UCSD-AML1 (cell line): ENCODE measurements around the gene TEAD3.

ENCODE experiments used
- DNase-seq: peaks from one replicate; lab custom pipeline; 2025; ENCODE audit not compliant: unreplicated experiment; lab: John Stamatoyannopoulos, UW

Gene TEAD3

DNA sequence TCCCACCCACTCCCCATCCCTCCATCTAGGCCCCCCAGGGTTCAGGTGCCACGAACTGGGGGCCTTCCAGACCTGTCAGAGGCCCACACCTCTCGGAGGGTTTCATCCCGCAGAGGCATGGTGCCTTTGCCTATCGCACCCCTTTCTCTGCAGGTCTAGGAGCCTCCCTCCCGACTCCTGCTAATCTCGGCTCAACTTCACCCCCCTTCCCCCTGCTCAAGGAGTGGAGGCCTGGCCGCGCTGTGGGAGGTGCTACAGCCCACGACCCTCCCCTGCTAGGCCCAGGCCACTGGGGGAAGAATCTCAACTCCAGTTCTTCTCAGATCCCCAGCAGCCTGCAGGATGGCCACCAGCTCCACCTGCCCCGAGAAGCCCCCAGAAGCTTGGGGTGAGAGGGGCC lies 15.9 kb upstream of the TEAD3 start, which contains the start of gene TULP1:
Gene TULP1, minus strand, starts transcription at position 157 of the 400 bp plus-strand sequence. Its CDS starts 38 bp downstream, at position 119.
- no peak for DNase-seq

DNA sequence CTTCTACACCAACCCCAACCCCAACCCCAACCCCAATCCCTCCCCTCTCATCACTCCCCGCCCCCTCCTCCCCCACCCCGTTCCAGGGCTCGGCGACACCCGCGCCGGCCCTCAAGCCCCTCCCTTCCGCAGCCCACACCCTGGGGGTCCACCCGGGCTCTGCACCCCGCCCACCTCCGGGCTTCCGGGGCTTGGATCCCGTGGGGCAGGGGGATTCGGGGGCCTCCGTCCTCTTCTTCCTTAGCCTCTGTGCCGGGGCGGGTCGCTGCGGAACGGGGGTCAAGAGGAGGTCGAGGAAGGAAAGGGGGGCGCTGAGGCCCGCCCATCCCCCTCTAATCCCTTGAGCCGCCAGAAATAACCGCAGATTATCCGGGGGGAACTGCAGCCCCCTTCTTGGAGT lies 15.1 kb upstream of the TEAD3 start:
- DNase-seq: no peak

DNA sequence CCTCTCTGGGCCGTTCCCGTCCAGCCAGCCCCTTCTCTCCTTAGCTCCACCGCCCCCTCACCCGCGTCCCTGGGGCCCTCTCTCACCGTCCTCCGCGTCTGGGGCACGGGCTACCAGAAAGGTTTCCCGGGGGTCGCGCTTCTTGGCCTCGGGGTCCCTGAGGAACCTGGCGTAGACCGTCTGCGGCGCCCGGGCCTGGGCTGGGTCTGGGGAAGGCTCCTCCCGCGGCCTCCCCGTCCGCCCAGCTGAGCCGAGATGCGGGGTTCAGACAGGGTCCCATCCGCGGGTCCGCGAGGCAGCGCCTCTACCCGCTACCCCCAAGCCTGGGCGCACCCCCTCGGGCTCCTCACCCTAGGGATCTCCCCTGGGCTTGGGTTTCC lies 14.7 kb upstream of the TEAD3 start:
- DNase-seq: no peak

DNA sequence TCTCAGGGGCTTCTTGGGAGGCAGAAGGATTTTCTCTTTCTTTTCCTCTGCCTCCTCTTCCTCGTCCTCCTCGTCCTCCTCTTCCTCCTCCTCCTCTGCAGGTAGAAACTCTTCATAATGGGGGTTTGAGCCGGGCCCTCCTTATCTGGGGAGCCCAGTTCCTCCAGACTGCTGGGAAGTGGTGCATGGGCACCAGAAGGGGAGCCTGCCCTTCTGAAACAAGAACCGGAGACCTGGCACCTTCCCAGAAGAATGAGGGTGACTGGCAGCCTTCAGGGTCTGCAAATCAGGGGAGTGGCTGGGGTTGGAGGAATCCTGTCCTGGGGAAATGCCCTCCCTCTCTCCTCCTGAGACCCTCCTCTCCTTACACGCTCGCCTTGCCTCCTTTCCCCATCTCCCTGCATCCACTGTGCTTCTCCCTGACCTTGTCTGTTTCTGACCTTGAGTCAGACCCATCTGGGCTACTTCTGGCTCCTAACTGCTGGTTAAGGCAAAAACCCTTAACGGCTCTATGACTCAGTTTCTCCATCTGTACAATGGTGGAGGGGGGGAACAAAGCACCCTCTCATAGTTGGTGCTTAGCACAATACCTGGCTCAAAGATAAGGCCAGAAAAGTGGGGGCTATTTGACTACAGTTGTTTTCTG lies 14.2 kb upstream of the TEAD3 start:
- no peak for DNase-seq

DNA sequence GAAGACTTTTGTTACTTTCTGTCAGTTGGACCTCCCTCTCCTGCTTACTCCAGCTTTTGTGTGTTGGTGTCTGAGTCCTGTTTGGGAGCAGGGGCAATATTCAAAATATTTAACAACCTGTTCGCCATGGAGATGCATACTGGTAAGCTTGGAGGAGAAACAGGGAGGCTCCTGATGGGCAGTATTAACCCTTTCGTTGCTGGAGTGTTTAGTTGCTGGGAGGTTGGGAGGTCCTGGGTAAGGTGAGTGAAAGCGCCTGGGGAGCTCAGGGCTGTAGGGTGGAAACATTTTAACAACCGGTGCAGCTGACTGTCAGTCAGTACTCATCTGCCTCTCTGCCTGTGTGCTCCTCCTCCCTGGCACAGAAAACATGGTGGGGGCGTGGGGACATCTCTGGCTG lies 11.7 kb upstream of the TEAD3 start:
- DNase-seq: no peak

DNA sequence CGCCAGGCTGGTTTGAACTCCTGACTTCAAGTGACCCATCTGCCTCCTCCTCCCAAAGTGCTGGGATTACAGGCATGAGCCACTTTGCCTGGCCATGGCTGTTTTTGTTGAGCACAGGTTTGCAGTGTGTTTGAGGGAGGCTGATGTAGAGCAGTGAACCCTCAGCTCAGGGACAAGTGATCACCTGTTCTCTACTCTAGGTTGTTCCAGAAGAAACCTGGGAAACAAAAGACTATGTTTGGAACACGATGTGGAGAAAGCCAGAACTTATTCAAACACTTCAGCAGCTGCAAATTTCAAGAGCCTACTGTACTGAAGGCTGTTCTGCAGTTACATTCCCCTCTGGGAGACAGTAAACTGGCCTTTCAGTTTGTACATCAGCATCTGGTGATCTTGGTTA lies 11.1 kb upstream of the TEAD3 start:
- no peak for DNase-seq

DNA sequence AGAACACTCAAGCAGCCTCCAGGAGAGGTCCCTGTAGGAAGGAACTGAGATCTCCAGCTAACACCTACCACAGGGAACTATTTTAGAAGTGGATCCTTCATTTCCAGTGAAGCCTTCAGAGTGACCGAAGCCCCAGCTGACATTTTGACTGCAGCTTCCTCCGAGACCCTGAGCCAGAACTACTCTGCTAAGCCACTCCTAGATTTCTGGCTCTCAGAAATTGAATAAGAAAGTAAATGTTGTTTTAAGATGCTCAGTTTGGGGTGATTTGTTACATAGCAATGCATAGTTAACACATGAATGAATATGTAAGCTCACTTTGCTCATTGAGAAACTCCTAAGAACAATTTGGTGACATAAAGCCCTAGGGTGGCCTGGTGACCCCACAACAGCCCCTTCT lies 10.3 kb upstream of the TEAD3 start:
- no peak for DNase-seq

DNA sequence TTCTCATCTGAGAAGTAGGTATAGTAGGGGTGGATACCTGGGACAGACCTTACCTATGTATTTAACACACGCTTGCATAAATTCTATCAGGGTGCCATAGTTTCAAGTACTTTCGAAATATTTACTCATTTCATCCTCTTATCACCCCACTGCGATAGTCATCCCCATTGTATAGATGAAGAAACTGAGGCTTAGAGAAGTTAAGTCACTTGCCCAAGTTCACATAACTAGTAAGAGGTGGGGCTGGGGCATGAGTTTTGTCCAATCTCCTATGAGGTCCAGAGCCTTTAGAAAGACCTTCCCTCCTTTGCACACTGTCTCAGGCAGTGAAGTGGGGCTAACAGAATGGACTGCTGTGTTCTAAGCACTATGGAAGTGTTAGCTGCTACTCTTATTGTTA lies 9.7 kb upstream of the TEAD3 start:
- DNase-seq: no peak

DNA sequence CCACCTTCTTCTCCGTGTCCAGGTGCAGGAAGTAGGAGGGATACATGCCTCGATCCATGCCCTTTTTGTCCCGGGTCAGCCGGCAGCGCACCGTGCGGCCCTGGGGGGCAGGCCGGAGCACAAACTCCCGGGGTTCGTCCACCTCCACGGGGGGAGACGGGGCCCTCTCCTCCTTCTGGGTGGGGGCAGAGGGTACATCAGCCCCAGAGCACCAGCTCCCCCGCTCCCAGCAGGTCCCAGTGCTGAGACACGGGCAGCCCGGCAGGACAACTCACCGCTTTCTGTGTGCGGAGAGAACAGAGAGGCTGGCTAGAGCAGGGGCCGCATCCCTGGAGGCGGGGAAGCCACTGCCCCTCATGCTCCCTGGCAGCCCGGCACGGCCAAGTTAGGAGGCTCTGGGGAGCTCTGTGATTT lies 9.1 kb upstream of the TEAD3 start:
- no peak for DNase-seq

DNA sequence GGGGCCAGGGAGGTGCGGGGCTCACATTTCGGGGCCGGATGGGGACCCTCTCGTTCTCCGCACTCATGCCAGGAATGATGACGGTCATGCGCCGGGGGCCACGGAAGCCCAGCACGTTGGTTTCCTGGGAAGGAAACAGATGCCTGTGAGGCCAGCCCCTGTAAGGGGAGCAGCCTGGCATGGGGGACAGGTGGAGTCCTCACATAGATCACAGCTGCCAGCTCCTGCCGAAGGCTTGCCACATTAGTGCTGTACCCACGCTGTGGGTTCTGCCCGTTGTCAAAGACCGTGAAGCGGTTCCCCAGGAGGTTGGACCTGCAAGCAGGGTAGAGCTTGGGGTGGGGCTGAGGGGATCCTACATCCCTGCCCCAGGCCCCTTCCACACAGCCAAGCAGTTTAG lies 6.7 kb upstream of the TEAD3 start:
- DNase-seq: no peak

DNA sequence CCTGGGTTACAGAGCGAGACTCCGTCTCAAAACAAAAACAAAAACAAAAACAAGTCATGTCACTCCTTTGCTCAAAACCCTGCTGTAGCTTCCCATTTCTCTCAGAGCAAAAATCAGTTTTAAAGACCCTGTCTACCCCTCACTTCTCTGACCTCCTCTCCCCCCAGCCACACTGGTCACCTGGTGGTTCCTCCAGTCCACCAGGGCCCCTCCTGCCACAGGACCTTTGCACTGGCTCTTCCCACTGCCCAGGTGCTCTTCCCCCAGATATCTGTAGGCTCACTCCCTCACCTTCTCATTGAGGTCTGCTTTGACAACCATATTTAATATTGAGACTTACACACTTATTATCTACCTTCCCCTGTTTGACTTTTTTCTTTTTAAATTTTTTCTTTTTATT lies 4.9 kb upstream of the TEAD3 start:
- DNase-seq: no peak

DNA sequence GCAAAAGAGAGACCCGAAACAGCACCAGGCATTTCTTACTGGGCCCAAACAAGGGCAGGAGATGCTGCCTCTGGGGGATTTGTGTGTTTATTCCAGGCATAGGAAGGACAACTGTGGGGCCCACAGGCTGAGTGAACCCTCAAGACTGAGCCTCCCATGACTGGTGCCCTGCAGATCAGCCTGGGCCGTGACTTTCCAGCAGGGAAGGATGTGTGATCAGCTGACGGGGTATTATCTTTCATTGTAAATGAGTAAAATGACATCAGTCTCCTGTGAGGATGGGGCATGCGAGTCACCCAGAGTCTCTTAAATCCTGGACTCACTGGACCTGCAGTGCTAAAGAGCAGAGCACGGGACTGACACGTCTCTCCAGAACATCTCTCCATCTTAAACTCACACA lies 3.9 kb upstream of the TEAD3 start:
- DNase-seq: no peak

DNA sequence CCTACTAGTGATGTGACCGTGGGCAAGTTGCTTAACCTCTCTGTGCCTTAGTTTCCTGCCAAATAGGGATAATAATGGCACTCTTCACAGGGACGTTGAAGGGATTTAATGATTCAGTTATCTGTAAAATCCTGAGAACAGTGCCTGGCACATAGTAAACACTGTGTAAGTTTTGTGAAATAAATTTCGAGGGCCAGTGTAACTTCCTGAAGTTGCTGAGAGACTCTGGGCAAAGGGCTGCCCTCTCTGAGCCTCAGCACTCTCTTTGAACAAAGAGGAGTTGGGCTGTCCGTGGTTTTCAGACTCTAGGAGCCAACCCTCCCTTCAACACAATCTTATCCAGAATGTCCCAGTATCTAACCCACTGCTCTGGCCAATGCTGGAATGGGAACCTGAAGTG lies 2.5 kb upstream of the TEAD3 start:
- no peak for DNase-seq

DNA sequence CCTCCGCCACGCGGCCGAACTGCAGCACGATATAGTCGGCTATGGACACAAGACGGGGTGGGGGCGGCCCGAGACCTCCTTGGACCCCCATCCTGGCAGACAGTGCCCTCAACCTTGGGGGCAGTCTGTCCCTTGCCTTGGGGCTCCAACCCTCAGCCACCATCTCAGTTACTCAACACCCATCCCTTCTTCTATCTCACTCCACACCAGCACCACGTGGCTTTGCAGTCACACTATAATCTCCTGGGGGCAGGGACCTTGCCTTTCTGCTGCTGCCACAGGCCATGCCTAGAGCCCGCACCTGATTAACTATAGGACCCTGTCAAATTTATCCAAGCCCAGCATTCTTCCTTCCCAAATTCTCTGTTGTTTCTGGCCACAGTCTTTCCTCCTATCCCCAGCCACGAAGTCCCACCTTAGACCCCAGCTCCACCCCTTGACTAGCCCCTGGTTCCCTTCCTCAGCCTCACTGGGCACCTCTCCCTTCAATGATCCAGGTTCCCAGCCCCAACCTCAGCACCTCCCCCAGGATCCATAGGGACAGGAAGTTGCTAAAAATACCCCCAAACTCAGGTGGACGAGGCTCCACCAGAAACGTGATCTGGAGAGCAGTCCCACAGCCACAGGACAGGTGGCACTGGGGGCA lies 1.7 kb upstream of the TEAD3 start:
- no peak for DNase-seq

DNA sequence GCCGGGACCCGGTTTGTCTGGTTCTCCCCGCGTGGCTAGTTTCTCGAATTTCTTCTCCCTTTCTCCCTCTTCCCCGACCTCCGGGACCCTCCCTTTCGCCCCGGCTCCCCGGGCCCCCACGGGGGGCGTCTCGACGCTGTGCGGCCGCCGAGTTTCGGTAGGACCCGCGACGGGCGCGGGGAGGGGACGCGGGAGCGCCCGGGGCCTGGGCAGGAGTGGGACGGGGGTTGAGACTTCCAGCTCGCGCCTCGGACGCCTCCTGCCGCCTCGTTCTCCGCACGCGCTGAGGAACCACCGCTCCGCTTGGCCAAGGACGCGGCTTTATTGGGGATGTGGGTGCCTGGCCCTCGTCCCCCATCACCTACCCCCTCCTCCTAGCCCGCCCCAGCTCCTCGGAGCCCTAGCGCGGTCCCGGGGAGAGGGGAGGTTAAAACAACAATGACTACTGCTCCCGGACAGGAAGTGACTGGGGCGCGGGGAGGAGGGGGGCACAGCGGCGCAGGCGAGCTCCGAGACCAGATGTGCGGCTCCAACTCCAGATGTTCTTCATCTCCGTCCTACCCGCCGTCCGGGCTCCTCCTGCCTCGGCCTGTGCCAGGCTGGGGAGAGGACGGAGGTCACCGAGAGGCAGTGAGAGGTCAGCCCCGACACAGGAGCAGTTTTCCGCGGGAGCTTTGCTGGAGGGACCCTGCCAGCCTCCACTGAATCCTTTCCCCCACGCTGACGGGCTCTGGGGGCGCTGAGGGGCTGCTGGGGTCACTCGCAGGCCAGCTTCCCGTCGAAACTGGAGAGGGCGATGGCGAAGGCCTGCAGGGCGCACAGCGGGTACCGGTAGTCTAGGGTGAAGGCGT lies 917 bp upstream of the TEAD3 start:
- peak; percentile 45 for DNase-seq

DNA sequence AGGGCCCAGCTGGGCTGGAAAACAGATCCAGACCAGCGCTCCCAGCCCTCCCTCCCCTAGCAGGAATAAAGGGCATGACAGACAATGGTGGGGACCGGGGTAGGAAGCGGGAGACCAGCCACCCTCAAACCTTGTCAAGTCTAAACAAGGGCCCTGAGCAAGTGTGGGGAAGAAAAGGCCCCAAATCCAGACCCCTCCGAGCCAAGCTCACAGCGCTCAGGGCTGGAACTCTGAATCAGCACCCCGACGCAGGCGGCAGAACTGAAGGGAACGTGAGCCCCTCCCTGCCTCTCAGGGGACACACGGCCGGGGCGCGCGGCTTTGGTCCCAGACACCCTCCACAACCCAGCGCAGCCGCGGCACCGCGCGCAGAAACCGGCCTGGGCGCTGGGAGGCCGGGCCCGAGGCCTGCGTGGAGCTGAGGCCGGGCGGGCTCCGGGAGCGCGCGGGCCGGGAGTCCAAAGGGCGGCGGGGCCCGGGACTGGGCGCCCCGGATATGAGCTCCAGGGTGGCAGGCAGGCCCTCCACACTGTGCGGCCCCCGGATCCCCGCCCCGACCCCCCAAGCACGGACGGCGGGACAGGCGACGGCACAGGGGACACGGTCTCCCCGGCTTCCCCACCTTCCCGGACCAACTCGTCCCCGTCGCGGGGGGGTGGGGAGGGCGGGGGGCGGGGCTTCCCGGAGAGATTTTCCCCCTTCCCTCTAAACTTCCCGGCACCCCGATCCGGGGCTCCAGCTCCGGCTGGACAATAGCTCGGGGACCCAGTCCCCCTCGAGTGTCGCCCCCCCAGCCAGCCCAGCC lies 641 bp downstream of the TEAD3 start:
- no peak for DNase-seq

DNA sequence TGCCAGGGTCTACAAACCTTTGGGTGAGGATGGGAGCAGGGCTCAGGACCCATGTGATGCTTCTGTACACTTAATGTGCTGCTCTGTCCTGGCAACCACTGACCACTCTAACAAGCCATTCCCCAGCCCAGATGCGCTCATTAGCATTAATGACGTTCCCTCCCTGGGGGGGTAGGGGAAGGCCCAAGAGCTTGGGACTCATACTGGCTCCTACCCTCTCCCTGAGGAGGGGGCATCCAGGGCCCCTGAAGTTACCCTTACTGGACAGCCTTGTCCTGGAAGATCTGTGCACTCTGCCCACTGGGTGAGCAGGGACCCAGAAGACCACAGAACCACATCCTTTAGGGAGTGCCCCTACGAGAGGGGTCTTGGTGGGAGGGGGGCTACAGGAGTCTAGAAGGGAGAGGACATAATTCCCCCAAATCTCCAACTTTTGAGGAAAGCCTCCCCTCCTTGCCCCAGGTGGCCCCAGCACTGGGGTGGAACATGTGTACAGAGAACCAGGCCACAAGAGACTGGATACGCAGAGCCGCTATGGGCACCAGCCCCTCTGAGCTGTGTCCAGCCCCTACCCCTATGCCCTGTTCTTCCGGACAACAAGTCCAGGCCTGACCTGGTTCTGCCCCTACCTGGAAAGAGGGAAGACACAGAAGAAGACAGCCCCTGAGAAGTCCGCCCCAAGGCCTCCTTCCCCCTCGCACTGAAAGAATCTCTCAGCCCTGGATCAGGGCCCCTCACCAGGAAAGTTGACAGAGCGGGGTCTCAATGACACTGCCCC lies 1.4 kb downstream of the TEAD3 start:
- no peak for DNase-seq

DNA sequence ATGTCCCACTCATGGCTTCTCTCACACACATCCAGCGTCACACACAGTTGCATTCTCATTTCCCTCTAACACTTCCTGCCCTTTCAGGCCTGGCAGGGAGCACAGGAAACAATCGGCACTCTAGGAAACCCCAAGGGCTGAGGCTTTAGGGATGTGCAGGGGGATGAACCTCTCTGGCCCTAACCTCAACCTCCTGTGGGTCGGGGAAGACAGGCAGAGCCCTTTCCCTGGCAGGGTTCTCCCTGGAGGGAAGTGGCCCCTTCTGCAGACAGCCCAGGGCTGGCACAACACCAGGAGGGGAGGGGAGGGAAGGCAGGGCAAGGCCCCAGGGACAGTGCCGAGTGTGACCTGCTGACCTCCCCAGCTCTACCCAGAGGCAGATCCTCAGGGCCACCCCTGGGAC lies 2.7 kb downstream of the TEAD3 start:
- DNase-seq: peak; percentile 69

DNA sequence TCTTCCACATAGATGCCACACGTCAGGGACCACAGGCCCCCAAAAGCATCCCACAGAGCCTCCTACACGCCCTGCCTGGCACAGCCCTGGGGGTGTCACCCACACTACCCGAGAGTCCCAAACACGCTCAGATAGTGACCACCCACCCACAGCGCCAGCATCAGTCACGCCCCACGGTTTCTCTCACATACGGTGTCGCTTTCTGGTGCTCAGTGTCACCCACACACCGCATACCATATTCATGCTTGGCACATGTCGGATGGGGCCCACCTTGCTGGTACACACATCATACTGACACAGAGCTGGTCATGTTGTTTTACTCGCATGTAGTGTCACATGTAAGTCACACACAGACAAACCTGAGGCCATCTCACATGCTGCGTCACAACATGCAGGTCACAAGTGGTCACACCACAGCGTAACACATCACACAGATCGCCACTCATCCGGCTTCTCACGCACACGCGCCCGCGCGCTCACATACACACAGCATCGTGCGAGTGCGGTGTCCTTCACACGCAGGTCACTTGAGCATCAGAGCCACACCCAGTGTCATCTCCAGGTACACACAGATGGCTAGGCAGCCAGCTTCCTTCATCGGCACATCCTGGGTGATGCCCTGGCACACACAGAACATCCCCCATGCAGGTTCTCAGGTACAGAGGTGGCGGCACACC lies 3.4 kb downstream of the TEAD3 start:
- DNase-seq: no peak

DNA sequence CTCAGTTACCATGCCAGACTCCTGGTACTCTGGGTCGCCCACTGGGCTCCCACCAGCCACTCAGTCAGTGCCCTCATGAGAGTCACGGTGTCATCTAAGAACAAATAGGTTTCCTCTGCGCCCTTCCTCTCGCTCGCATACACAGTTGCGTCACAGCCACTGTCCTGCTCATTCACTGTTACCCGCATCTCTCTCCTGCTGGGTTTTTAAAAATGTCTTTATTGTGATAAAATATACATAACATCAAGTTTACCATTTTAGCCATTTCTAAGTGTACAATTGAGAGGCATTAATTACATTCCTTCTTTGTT lies 4.0 kb downstream of the TEAD3 start:
- DNase-seq: no peak
